CD14-positive monocyte (primary cell): ENCODE results near the gene MX2. TPM values are rescaled to one million over a fixed set of nuclear protein-coding genes. Genes with fewer than 3 reads are reported as not detected.
A peak's percentile ranks its signal among the peaks of the same experiment; 100 is the strongest.

ENCODE experiments used
- DNase-seq, 3 donors: peaks; one replicate each; pipeline ENCODE4 v3.0.0-alpha.2; 2011 to 2022
- H2AFZ ChIP-seq: 2 replicates; pipeline ENCODE4 v1.6.0; 2012; ENCODE audit warnings: mild to moderate bottlenecking, low read depth, low read length, inconsistent platforms; ENCODE audit not compliant: insufficient read depth, poor library complexity, severe bottlenecking
- H3K27ac ChIP-seq, 2 donors: 1 replicate in 1 of 2; 2 replicates in 1 of 2; pipeline ENCODE4 v1.5.1; 2012 to 2013; ENCODE audit warnings: low read length in 2 of 2, control low read depth in 1 of 2, inconsistent platforms in 1 of 2, low read depth in 1 of 2, mild to moderate bottlenecking in 1 of 2
- H3K27me3 ChIP-seq, 2 donors: one replicate each; pipeline versions ENCODE4 v1.6.0 to v1.6.1; 2011 to 2013; ENCODE audit warnings: low read length in 2 of 2; ENCODE audit not compliant: control insufficient read depth in 2 of 2, insufficient read depth in 2 of 2
- H3K36me3 ChIP-seq, 2 donors: replicated peaks in 1 of 2; 1 replicate in 1 of 2; 2 replicates in 1 of 2; pipeline versions ENCODE4 v1.5.1 to v1.6.1; 2012 to 2013; ENCODE audit warnings: low read length in 2 of 2, control low read depth in 1 of 2, inconsistent platforms in 1 of 2, mild to moderate bottlenecking in 1 of 2; ENCODE audit not compliant: insufficient read depth in 2 of 2, control insufficient read depth in 1 of 2
- H3K4me1 ChIP-seq, 2 donors: 1 replicate in 1 of 2; 2 replicates in 1 of 2; pipeline versions ENCODE4 v1.5.1 to v1.6.1; 2012 to 2013; ENCODE audit warnings: low read length in 2 of 2, control low read depth in 1 of 2, inconsistent platforms in 1 of 2, mild to moderate bottlenecking in 1 of 2, moderate library complexity in 1 of 2; ENCODE audit not compliant: insufficient read depth in 2 of 2, control insufficient read depth in 1 of 2
- H3K4me2 ChIP-seq: replicated peaks from 2 replicates; pipeline ENCODE3; 2012; ENCODE audit warnings: low read length, moderate library complexity, mild to moderate bottlenecking; ENCODE audit not compliant: poor library complexity, severe bottlenecking; ENCODE audit errors: extremely low read depth
- H3K4me3 ChIP-seq, 3 experiments: fragments of 200-600 bp in 1 of 3; sonication (generic) in 1 of 3; replicated peaks in 1 of 3; 1 replicate in 2 of 3; 2 replicates in 1 of 3; pipeline ENCODE4 v1.5.1; 2011 to 2013; ENCODE audit warnings: low read length in 3 of 3, mild to moderate bottlenecking in 3 of 3, control low read depth in 2 of 3, low read depth in 2 of 3, inconsistent platforms in 1 of 3, moderate library complexity in 1 of 3
- H3K79me2 ChIP-seq: 2 replicates; pipeline ENCODE4 v1.6.0; 2012; ENCODE audit warnings: mild to moderate bottlenecking, control low read depth, inconsistent platforms, low read length, moderate library complexity; ENCODE audit not compliant: insufficient read depth
- H3K9ac ChIP-seq: 2 replicates; pipeline ENCODE4 v1.6.0; 2017; ENCODE audit warnings: low read length, mild to moderate bottlenecking; ENCODE audit not compliant: insufficient read depth, poor library complexity, severe bottlenecking
- H3K9me3 ChIP-seq, 2 donors: replicated peaks in 1 of 2; 1 replicate in 1 of 2; 2 replicates in 1 of 2; pipeline versions ENCODE4 v1.5.1 to v1.6.1; 2012 to 2013; ENCODE audit warnings: low read length in 2 of 2, control low read depth in 1 of 2; ENCODE audit not compliant: control insufficient read depth in 1 of 2, insufficient read depth in 1 of 2
- H4K20me1 ChIP-seq: 2 replicates; pipeline ENCODE4 v1.6.0; 2012; ENCODE audit warnings: mild to moderate bottlenecking, low read length, control low read depth, moderate library complexity; ENCODE audit not compliant: insufficient read depth
- H3K27ac Mint-ChIP-seq, 7 donors: one replicate each; pipeline ENCODE4 v1.8.0; 2020; ENCODE audit warnings: mild to moderate bottlenecking in 7 of 7, mixed read lengths in 7 of 7, moderate library complexity in 6 of 7, inconsistent platforms in 2 of 7
- H3K27me3 Mint-ChIP-seq, 3 donors: one replicate each; pipeline ENCODE4 v1.8.0; 2021 to 2022; ENCODE audit warnings: low read depth in 3 of 3, mild to moderate bottlenecking in 3 of 3, mixed read lengths in 3 of 3, moderate library complexity in 3 of 3, inconsistent platforms in 1 of 3
- H3K36me3 Mint-ChIP-seq, 2 donors: one replicate each; pipeline ENCODE4 v1.8.0; 2020; ENCODE audit warnings: mixed read lengths in 2 of 2, inconsistent platforms in 1 of 2, mild to moderate bottlenecking in 1 of 2
- H3K4me1 Mint-ChIP-seq: one replicate; pipeline ENCODE4 v1.8.0; 2020; ENCODE audit warnings: mild to moderate bottlenecking, mixed read lengths
- H3K4me3 Mint-ChIP-seq, 2 donors: one replicate each; pipeline ENCODE4 v1.8.0; 2020; ENCODE audit warnings: mild to moderate bottlenecking in 2 of 2, mixed read lengths in 2 of 2, moderate library complexity in 1 of 2
- H3K9me3 Mint-ChIP-seq, 7 donors: one replicate each; pipeline ENCODE4 v1.8.0; 2020 to 2022; ENCODE audit warnings: mixed read lengths in 7 of 7, mild to moderate bottlenecking in 6 of 7, moderate library complexity in 6 of 7, inconsistent platforms in 2 of 7
- WGBS: methylation state at CpG from one replicate; pipeline ENCODE4 v1.1.5; 2013; ENCODE audit warnings: missing lambda C conversion rate; ENCODE audit not compliant: insufficient coverage; 5-methylcytosine and 5-hydroxymethylcytosine counted together
- intact Hi-C, 2 donors: fragments of 100-400 bp; cut with micrococcal nuclease; formaldehyde crosslinking; loops; one replicate each; pipeline versions ENCODE4 v1.15.0 to v1.15.1; 2023
- polyA plus RNA-seq, 3 donors: library from polyadenylated mRNA; depleted of rRNA in 1 of 3; unstranded in 2 of 3; stranded (reverse) in 1 of 3; fragments of 300-500 nt in 2 of 3; fragments of >200 nt in 1 of 3; fragmentation: Illumina TruSeq in 2 of 3; gene quantifications; 1 replicate in 2 of 3; 2 replicates in 1 of 3; pipeline ENCODE4 v1.2.3, GENCODE V29; 2012 to 2021
- TF ChIP-seq, protein P1 (sequence below): fragments of 200-600 bp; IDR thresholded peaks from one replicate; pipeline ENCODE4 v1.8.0; 2022; ENCODE audit warnings: antibody characterized with exemption, mild to moderate bottlenecking

The MX2 gene
- polyA plus RNA-seq, 3 donors = 43.1 to 79.4 (median 50.3) TPM

GRCh38 chr21:41390043-41390639 is 28.3 kb downstream of the MX2 start:
- no peak for DNase-seq
- Histone ChIP-seq H3K4me1 (peaks cover 0 to 5% of the 10 kb centered on the region in 2 donors), H3K36me3 (peaks cover 46 to 85% of the 10 kb centered on the region in 2 donors), H3K9me3 (no peaks in the 10 kb centered on the region), H3K4me3 (no peak overlapping the region), H4K20me1 (peaks cover 19% of the 10 kb centered on the region), H2AFZ (no peak overlapping the region), H3K27me3 (no peaks in the 10 kb centered on the region), H3K79me2 (no peaks in the 10 kb centered on the region), H3K4me2 (no peak overlapping the region), H3K9ac (no peak overlapping the region), H3K27ac (no peak overlapping the region)
- TF ChIP-seq, protein P1, sequence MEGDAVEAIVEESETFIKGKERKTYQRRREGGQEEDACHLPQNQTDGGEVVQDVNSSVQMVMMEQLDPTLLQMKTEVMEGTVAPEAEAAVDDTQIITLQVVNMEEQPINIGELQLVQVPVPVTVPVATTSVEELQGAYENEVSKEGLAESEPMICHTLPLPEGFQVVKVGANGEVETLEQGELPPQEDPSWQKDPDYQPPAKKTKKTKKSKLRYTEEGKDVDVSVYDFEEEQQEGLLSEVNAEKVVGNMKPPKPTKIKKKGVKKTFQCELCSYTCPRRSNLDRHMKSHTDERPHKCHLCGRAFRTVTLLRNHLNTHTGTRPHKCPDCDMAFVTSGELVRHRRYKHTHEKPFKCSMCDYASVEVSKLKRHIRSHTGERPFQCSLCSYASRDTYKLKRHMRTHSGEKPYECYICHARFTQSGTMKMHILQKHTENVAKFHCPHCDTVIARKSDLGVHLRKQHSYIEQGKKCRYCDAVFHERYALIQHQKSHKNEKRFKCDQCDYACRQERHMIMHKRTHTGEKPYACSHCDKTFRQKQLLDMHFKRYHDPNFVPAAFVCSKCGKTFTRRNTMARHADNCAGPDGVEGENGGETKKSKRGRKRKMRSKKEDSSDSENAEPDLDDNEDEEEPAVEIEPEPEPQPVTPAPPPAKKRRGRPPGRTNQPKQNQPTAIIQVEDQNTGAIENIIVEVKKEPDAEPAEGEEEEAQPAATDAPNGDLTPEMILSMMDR = no peak
- H3K4me3 Mint-ChIP-seq = no peak overlapping the region
- H3K27me3 Mint-ChIP-seq = peaks cover 0 to 3% (median 0%) of the 10 kb centered on the region in 3 donors
- WGBS = 98% methylated on average over 14 of the region's 17 CpGs
- peaks cover 78 to 97% of the 10 kb centered on the region in 2 donors for H3K36me3 Mint-ChIP-seq
- H3K27ac Mint-ChIP-seq = peak overlapping the region in 2 of 7 donors; percentile 0 to 33
- intact Hi-C loops = loop anchor here in 1 of 2 donors (5.0 kb wide), 2 partner anchors 42 to 53 kb away; no protein-coding TSS in a partner anchor
- peaks cover 11% of the 10 kb centered on the region for H3K4me1 Mint-ChIP-seq
- peaks cover 0 to 1% (median 0%) of the 10 kb centered on the region in 7 donors for H3K9me3 Mint-ChIP-seq

- H3K27me3 ChIP-seq = no peaks in the 10 kb centered on the region
- H3K4me1 ChIP-seq = peaks cover 36 to 44% of the 10 kb centered on the region in 2 donors
- TF ChIP-seq, protein P1 = no peak
- H3K9me3 ChIP-seq = no peaks in the 10 kb centered on the region
- no peaks in the 10 kb centered on the region for H3K79me2 ChIP-seq
- no peak overlapping the region for H2AFZ ChIP-seq
- H3K27ac ChIP-seq = no peak overlapping the region
- Mint-ChIP-seq H3K27me3 (peaks cover 0 to 2% (median 0%) of the 10 kb centered on the region in 3 donors), H3K4me3 (no peak overlapping the region), H3K27ac (peak overlapping the region in 4 of 7 donors; percentile 1 to 13 (median 5)), H3K4me1 (peaks cover 47% of the 10 kb centered on the region), H3K9me3 (peaks cover 0 to 1% (median 0%) of the 10 kb centered on the region in 7 donors), H3K36me3 (peaks cover 62 to 84% of the 10 kb centered on the region in 2 donors)
- no peak overlapping the region for H3K9ac ChIP-seq
- intact Hi-C loops = loop anchor here in 1 of 2 donors (5.0 kb wide), 2 partner anchors 38 to 57 kb away; no protein-coding TSS in a partner anchor
- H3K4me3 ChIP-seq = no peak overlapping the region
- DNase-seq = no peak
- no peak overlapping the region for H3K4me2 ChIP-seq
- WGBS = 97% methylated on average over 8 of the region's 8 CpGs
- peaks cover under 1% of the 10 kb centered on the region for H4K20me1 ChIP-seq
- peaks cover 30 to 73% of the 10 kb centered on the region in 2 donors for H3K36me3 ChIP-seq
These were observed 32.1 kb downstream of the MX2 start for GRCh38 chr21:41393876-41394465.
